ENCODE measurements around the gene EPB41.

DNA sequence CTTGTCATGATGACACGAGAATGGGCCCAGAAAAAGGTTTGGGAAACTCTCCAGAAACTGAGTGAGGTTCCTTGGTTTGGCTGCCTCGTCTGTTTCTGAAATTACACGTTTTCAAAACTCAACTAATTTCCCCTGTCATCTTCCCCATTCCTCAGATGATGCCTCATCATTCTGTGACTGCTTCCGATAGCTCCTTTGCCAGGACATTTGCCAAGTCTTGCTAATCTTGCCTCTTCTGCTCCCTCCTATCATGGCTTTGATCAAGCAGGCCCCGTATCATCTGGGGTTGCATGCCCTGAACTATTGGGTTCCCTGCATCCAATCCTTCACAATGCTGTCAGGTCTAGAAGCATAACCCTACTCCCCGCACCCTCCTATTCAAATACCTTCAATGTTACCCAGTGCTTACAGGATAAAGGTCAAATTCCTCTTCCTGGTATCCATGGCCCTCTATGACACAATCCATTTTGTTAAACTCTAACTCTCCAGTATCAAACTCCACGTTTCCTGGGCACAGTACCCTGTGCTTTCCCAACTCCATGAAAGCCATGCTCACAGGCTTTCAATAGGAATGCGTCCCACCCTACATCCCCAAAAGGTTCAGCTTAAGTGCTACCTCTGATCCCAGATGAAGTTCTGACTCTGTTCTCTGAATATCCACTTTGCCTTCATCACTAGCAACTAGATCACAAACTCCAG lies 231.5 kb downstream of the EPB41 start:
- TF ChIP-seq, protein P1, sequence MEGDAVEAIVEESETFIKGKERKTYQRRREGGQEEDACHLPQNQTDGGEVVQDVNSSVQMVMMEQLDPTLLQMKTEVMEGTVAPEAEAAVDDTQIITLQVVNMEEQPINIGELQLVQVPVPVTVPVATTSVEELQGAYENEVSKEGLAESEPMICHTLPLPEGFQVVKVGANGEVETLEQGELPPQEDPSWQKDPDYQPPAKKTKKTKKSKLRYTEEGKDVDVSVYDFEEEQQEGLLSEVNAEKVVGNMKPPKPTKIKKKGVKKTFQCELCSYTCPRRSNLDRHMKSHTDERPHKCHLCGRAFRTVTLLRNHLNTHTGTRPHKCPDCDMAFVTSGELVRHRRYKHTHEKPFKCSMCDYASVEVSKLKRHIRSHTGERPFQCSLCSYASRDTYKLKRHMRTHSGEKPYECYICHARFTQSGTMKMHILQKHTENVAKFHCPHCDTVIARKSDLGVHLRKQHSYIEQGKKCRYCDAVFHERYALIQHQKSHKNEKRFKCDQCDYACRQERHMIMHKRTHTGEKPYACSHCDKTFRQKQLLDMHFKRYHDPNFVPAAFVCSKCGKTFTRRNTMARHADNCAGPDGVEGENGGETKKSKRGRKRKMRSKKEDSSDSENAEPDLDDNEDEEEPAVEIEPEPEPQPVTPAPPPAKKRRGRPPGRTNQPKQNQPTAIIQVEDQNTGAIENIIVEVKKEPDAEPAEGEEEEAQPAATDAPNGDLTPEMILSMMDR (IDR thresholded peaks at IDR 0.05; ENCODE audit: extremely low read depth in 1 of 2, insufficient read depth in 1 of 2, low read depth in 1 of 2, low read length in 2 of 2) = no peak
- TF ChIP-seq POLR2A (IDR thresholded peaks at IDR 0.05; ENCODE audit: low read depth, low read length) (no peak), EZH2 (IDR thresholded peaks at IDR 0.05; ENCODE audit: borderline replicate concordance, low read depth, low read length, severe bottlenecking) (no peak), POLR2AphosphoS5 (IDR thresholded peaks at IDR 0.05; ENCODE audit: insufficient read depth, low read depth, low read length) (no peak), JUN (IDR thresholded peaks at IDR 0.05; ENCODE audit: borderline replicate concordance, insufficient read depth, insufficient read length, low read depth) (no peak), GATA2 (IDR thresholded peaks at IDR 0.05; ENCODE audit: insufficient read depth, insufficient read length, low read depth, low read length) (no peak)
- TF ChIP-seq, protein P2, sequence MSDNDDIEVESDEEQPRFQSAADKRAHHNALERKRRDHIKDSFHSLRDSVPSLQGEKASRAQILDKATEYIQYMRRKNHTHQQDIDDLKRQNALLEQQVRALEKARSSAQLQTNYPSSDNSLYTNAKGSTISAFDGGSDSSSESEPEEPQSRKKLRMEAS (IDR thresholded peaks at IDR 0.05; ENCODE audit: insufficient read depth, insufficient read length) = no peak

Data from endothelial cell of umbilical vein (primary cell).